DND-41 (cell line): Measurements from ENCODE around the gene MB21D2.

Source experiments
- EZH2 ChIP-seq: IDR thresholded peaks from 3 replicates; pipeline ENCODE4 v1.6.1; 2012; ENCODE audit warnings: borderline replicate concordance, low read depth, mild to moderate bottlenecking, moderate library complexity, low read length, inconsistent platforms; ENCODE audit not compliant: severe bottlenecking
- TF ChIP-seq, protein P1 (sequence below): IDR thresholded peaks from 2 replicates; pipeline ENCODE4 v1.5.1; 2012; ENCODE audit warnings: borderline replicate concordance, low read length, moderate library complexity, mild to moderate bottlenecking; ENCODE audit not compliant: poor library complexity, severe bottlenecking; ENCODE audit errors: extremely low read depth

GRCh38 chr3:192817053-192817452, 100.6 kb downstream of the MB21D2 start:
- TF ChIP-seq, protein P1, sequence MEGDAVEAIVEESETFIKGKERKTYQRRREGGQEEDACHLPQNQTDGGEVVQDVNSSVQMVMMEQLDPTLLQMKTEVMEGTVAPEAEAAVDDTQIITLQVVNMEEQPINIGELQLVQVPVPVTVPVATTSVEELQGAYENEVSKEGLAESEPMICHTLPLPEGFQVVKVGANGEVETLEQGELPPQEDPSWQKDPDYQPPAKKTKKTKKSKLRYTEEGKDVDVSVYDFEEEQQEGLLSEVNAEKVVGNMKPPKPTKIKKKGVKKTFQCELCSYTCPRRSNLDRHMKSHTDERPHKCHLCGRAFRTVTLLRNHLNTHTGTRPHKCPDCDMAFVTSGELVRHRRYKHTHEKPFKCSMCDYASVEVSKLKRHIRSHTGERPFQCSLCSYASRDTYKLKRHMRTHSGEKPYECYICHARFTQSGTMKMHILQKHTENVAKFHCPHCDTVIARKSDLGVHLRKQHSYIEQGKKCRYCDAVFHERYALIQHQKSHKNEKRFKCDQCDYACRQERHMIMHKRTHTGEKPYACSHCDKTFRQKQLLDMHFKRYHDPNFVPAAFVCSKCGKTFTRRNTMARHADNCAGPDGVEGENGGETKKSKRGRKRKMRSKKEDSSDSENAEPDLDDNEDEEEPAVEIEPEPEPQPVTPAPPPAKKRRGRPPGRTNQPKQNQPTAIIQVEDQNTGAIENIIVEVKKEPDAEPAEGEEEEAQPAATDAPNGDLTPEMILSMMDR = no peak
- TF ChIP-seq EZH2 = no peak
